Loucy (cell line): Measurements from ENCODE around the gene LGALS7B.

Experiments
- CTCF ChIP-seq: fragments of 200-600 bp; sonication (generic); conservative IDR thresholded peaks from 2 replicates; pipeline ENCODE4 v1.5.1; 2014; ENCODE audit warnings: mild to moderate bottlenecking, antibody characterized with exemption, low read length
- EZH2phosphoT487 ChIP-seq: fragments of 200-600 bp; IDR thresholded peaks from 2 replicates; pipeline ENCODE4 v1.6.1; 2018; ENCODE audit warnings: antibody characterized with exemption, mild to moderate bottlenecking, moderate library complexity, borderline replicate concordance

DNA sequence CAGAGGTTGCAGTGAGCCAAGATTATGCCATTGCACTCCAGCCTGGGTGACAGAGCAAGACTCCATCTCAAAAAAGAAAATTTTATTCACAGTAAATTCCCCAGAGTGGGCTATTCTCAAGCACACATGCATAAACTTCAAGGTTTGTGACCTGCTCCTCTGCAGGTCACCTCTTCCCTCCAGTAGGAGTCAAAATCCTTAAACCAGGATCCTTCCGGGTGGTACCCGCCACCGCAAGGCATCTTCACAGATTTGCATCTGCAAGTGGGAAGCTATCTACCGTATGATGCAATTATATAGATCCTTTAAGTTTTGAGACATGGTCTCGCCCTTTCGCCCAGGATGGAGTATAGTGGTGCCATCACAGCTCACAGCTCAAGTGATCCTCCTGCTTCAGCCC is 45.6 kb downstream of the LGALS7B start:
- TF ChIP-seq CTCF (no peak), EZH2phosphoT487 (no peak)
